ENCODE data around the gene IKBKG. TPM values are rescaled to one million over a fixed set of nuclear protein-coding genes. Genes with fewer than 3 reads are reported as not detected.

The IKBKG gene
- total and polyA plus RNA-seq, 2 of the 13 experiments (the other 11 are each of a cell fraction or from before 2014, with no cell fraction given) = 30.6 to 44.3 TPM

DNA sequence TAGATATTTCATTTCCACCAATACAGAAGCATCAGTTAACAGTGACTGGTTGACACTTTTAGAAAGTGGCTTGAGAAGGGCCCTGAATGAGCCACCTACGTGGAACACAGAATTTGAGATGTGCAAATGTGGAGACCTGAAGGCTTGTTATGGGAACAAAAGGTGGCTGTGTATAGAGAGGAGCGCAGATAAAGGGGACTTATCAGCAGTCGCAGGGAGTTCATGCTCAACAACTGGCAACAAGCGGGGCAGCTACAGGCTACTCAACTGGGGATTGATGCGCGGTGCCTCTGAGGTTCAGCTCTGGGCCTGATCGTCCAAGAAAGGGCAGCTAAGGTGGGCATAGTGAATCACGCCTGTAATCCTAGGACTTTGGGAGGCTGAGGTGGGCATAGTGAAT, 28.0 kb upstream of the IKBKG start (continued):
- TF ChIP-seq AHR (CRISPR knock-in tag; IDR thresholded peaks at IDR 0.05) = no peak

DNA sequence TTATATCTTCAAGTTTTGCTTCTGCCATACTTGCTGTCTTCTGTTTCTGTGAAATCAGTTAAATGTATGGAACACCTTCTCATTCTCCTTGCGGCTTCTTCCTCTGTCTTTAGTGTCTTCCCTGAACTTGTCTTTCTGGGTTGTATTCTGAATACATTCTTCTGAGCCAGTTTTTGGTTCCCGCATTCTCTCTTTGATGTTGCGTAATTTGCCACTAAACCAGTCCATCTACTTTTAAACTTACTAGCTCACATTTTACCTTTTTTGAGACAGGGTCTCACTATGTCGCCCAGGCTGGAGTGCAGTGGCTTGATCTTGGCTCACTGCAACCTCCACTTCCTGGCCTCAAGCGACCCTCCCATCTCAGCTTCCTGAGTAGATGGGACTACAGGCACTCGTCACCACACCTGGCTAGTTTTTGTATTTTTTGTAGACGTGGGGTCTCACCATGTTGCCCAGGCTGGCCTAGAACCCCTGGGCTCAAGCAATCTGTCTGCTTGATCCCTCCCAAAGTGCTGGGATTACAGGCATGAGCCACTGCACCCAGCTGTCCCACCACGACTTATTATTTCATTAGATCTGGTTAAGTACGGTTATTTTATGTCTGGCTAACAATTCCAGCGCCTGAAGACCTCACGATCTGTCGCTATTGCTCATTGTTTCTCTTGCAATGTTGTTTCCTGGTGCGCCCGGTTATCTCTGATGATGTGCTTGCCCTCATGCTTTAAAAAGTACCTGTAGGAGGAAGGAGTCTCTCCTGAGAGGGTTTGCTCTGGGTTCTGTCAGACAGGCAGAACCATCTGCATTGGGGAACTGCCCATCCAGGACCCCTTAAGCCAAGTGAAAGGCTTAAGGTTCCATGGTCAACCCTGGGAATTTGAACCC, 21.6 kb upstream of the IKBKG start:
- 95% methylated on average over 14 of the region's 14 CpGs for WGBS (ENCODE audit: low lambda C conversion rate)
- Histone ChIP-seq H3K4me3 (replicated peaks in 1 of 3; ENCODE audit: insufficient read depth in 1 of 3, low read depth in 2 of 3, low read length in 3 of 3) (no peak overlapping the region), H3K9ac (ENCODE audit: insufficient read depth, low read depth, low read length) (no peak overlapping the region), H3K79me2 (ENCODE audit: insufficient read depth, low read length) (no peaks in the 10 kb centered on the region), H2AFZ (ENCODE audit: low read length) (no peak overlapping the region), H3K9me3 (ENCODE audit: low read length) (no peaks in the 10 kb centered on the region), H3K27ac (ENCODE audit: extremely low read length, insufficient read depth, low read length) (no peak overlapping the region), H3K4me1 (ENCODE audit: insufficient read depth, low read length) (peaks cover 56% of the 10 kb centered on the region), H4K20me1 (ENCODE audit: insufficient read depth, low read length) (no peaks in the 10 kb centered on the region), H3K4me2 (ENCODE audit: low read depth, low read length) (no peak overlapping the region), H3K36me3 (replicated peaks in 1 of 2; ENCODE audit: control insufficient read depth in 1 of 2, insufficient read depth in 2 of 2, low read length in 2 of 2) (no peaks in the 10 kb centered on the region), H3K27me3 (ENCODE audit: control insufficient read depth in 1 of 2, insufficient read depth in 2 of 2, low read length in 2 of 2) (no peaks in the 10 kb centered on the region)
- ChIA-PET POLR2A (interaction anchor here (1.4 to 6.0 kb wide), 4 partner anchors 16 to 152 kb away, joined by 5 to 38 read pairs (median 8); partner anchors contain the start of genes PLXNA3 and SLC10A3), CTCF (ENCODE audit: low intra/inter-chr PET ratio, low total read pairs) (no interaction called here)
- TF ChIP-seq CEBPB (IDR thresholded peaks at IDR 0.05; ENCODE audit: borderline replicate concordance, low read depth, low read length) (peak; percentile 47; the same call in 1 of the 2 replicates), ZNF143 (CRISPR knock-in tag; IDR thresholded peaks at IDR 0.05) (no peak), HNRNPH1 (optimal IDR thresholded peaks at IDR 0.05; ENCODE audit: low read depth, low read length) (no peak), ZNF713 (CRISPR knock-in tag; IDR thresholded peaks at IDR 0.05) (no peak)
- TF ChIP-seq, protein P1, sequence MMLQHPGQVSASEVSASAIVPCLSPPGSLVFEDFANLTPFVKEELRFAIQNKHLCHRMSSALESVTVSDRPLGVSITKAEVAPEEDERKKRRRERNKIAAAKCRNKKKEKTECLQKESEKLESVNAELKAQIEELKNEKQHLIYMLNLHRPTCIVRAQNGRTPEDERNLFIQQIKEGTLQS (CRISPR knock-in tag; IDR thresholded peaks at IDR 0.05) = no peak
- TF ChIP-seq, protein P2, sequence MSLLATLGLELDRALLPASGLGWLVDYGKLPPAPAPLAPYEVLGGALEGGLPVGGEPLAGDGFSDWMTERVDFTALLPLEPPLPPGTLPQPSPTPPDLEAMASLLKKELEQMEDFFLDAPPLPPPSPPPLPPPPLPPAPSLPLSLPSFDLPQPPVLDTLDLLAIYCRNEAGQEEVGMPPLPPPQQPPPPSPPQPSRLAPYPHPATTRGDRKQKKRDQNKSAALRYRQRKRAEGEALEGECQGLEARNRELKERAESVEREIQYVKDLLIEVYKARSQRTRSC (CRISPR knock-in tag; IDR thresholded peaks at IDR 0.05; ENCODE audit: low read depth) = no peak
- in situ Hi-C loops (cut with HindIII; ENCODE audit: extremely low pct_ligation_motif_present, low pct_unique_long_range_greater_than_20kb) (loop anchor here (25.0 kb wide), 1 partner anchor 114 kb away; the partner anchor contains the start of genes DNASE1L1 and TAFAZZIN), intact Hi-C loops (cut with micrococcal nuclease; ENCODE audit: unreplicated experiment) (no loop called here)
- FAIRE-seq = no peak
- no TSS peak for BruUV-seq (replicated peaks)
- DNase-seq (ENCODE audit: low spot score) = no peak
- no peak for ATAC-seq
